ENCODE measurements around the gene RAB11FIP3. TPM values are rescaled to one million over a fixed set of nuclear protein-coding genes. Genes with fewer than 3 reads are reported as not detected.

The RAB11FIP3 gene
- total RNA-seq, 1 donor, result 25.3 TPM

- Histone ChIP-seq H3K4me3 (ENCODE audit: insufficient read depth, low read length) (no peak overlapping the region), H3K79me2 (ENCODE audit: insufficient read depth, low read length) (peaks cover 92% of the 10 kb centered on the region), H3K9me3 (ENCODE audit: low read depth, low read length) (no peaks in the 10 kb centered on the region), H3K27me3 (ENCODE audit: insufficient read depth, low read length) (no peaks in the 10 kb centered on the region), H2AFZ (ENCODE audit: low read length) (no peak overlapping the region), H3K4me2 (ENCODE audit: insufficient read depth, low read length) (no peak overlapping the region), H3K27ac (ENCODE audit: low read depth, low read length) (no peak overlapping the region), H4K20me1 (ENCODE audit: insufficient read depth, low read length) (peaks cover 59% of the 10 kb centered on the region), H3K4me1 (ENCODE audit: insufficient read depth, low read length) (peaks cover 9% of the 10 kb centered on the region), H3K36me3 (ENCODE audit: insufficient read depth, low read length) (peaks cover 3% of the 10 kb centered on the region)
- no peak for DNase-seq (ENCODE audit: insufficient read length, low spot score, missing footprints)
- no peak for TF ChIP-seq CTCF (IDR thresholded peaks at IDR 0.05; ENCODE audit: extremely low read depth, low read depth, low read length)
These were observed 118.1 kb downstream of the RAB11FIP3 start for GRCh38 chr16:543301-544164.

- Histone ChIP-seq H4K20me1 (ENCODE audit: insufficient read depth, low read length) (peaks cover 53% of the 10 kb centered on the region), H3K27ac (ENCODE audit: low read depth, low read length) (no peak overlapping the region), H3K27me3 (ENCODE audit: insufficient read depth, low read length) (no peaks in the 10 kb centered on the region), H3K4me3 (ENCODE audit: insufficient read depth, low read length) (no peak overlapping the region), H2AFZ (ENCODE audit: low read length) (no peak overlapping the region), H3K9me3 (ENCODE audit: low read depth, low read length) (no peaks in the 10 kb centered on the region), H3K79me2 (ENCODE audit: insufficient read depth, low read length) (peaks cover 87% of the 10 kb centered on the region), H3K4me1 (ENCODE audit: insufficient read depth, low read length) (peaks cover 7% of the 10 kb centered on the region), H3K4me2 (ENCODE audit: insufficient read depth, low read length) (no peak overlapping the region), H3K36me3 (ENCODE audit: insufficient read depth, low read length) (peaks cover 3% of the 10 kb centered on the region)
- no peak for TF ChIP-seq CTCF (IDR thresholded peaks at IDR 0.05; ENCODE audit: extremely low read depth, low read depth, low read length)
- no peak for DNase-seq (ENCODE audit: insufficient read length, low spot score, missing footprints)
These were observed 119.1 kb downstream of the RAB11FIP3 start for GRCh38 chr16:544517-544916.

- no peaks in the 10 kb centered on the region for H3K9me3 ChIP-seq (ENCODE audit: low read depth, low read length)
- peak; percentile 39 for TF ChIP-seq CTCF (IDR thresholded peaks at IDR 0.05; ENCODE audit: extremely low read depth, low read depth, low read length)
- no peaks in the 10 kb centered on the region for H3K4me1 ChIP-seq (ENCODE audit: insufficient read depth, low read length)
- peaks cover 70% of the 10 kb centered on the region for H3K79me2 ChIP-seq (ENCODE audit: insufficient read depth, low read length)
- H3K4me2 ChIP-seq (ENCODE audit: insufficient read depth, low read length), result no peak overlapping the region
- no peak overlapping the region for H3K4me3 ChIP-seq (ENCODE audit: insufficient read depth, low read length)
- H4K20me1 ChIP-seq (ENCODE audit: insufficient read depth, low read length), result peaks cover 34% of the 10 kb centered on the region
- no peak overlapping the region for H2AFZ ChIP-seq (ENCODE audit: low read length)
- peak; percentile 98 for DNase-seq (ENCODE audit: insufficient read length, low spot score, missing footprints)
- no peak overlapping the region for H3K27ac ChIP-seq (ENCODE audit: low read depth, low read length)
- H3K36me3 ChIP-seq (ENCODE audit: insufficient read depth, low read length), result peaks cover 9% of the 10 kb centered on the region
- no peaks in the 10 kb centered on the region for H3K27me3 ChIP-seq (ENCODE audit: insufficient read depth, low read length)
These were observed 121.7 kb downstream of the RAB11FIP3 start for GRCh38 chr16:546909-547770.

GRCh38 chr16:548586-548985 lies 123.1 kb downstream of the RAB11FIP3 start:
- Histone ChIP-seq H4K20me1 (ENCODE audit: insufficient read depth, low read length) (peaks cover 23% of the 10 kb centered on the region), H3K4me3 (ENCODE audit: insufficient read depth, low read length) (no peak overlapping the region), H2AFZ (ENCODE audit: low read length) (no peak overlapping the region), H3K9me3 (ENCODE audit: low read depth, low read length) (no peaks in the 10 kb centered on the region), H3K4me2 (ENCODE audit: insufficient read depth, low read length) (no peak overlapping the region), H3K79me2 (ENCODE audit: insufficient read depth, low read length) (peaks cover 58% of the 10 kb centered on the region), H3K4me1 (ENCODE audit: insufficient read depth, low read length) (no peaks in the 10 kb centered on the region), H3K36me3 (ENCODE audit: insufficient read depth, low read length) (peaks cover 9% of the 10 kb centered on the region), H3K27ac (ENCODE audit: low read depth, low read length) (no peak overlapping the region), H3K27me3 (ENCODE audit: insufficient read depth, low read length) (no peaks in the 10 kb centered on the region)
- DNase-seq (ENCODE audit: insufficient read length, low spot score, missing footprints), result no peak
- no peak for TF ChIP-seq CTCF (IDR thresholded peaks at IDR 0.05; ENCODE audit: extremely low read depth, low read depth, low read length)

Data from osteoblast (primary cell).